ENCODE data around the gene CLPTM1L. TPM values are rescaled to one million over a fixed set of nuclear protein-coding genes. Genes with fewer than 3 reads are reported as not detected.

Gene CLPTM1L
- total RNA-seq, 2 donors from 2014 or later: 117 to 155 TPM

DNA sequence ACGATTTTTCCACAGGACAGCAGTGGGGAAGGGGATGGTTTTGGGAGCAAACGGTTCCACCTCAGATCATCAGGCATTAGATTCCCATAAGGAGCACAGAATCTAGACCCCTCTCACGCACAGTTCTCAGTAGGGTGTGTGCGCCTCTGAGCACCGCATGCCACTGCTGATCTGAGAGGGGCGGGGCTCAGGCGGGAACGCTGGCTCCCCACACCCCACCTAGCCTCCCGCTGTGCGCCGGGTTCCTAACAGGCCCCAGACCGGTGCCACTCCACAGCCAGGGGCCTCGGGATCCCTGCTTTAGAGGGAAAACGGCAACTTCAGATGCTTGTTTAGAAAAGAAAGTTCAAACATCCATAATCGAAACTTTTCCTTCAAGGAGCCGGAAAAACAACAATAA lies 70.4 kb downstream of the CLPTM1L start:
- TF ChIP-seq, protein P1, sequence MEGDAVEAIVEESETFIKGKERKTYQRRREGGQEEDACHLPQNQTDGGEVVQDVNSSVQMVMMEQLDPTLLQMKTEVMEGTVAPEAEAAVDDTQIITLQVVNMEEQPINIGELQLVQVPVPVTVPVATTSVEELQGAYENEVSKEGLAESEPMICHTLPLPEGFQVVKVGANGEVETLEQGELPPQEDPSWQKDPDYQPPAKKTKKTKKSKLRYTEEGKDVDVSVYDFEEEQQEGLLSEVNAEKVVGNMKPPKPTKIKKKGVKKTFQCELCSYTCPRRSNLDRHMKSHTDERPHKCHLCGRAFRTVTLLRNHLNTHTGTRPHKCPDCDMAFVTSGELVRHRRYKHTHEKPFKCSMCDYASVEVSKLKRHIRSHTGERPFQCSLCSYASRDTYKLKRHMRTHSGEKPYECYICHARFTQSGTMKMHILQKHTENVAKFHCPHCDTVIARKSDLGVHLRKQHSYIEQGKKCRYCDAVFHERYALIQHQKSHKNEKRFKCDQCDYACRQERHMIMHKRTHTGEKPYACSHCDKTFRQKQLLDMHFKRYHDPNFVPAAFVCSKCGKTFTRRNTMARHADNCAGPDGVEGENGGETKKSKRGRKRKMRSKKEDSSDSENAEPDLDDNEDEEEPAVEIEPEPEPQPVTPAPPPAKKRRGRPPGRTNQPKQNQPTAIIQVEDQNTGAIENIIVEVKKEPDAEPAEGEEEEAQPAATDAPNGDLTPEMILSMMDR (IDR thresholded peaks at IDR 0.05): no peak
- no peak overlapping the region for H3K27ac ChIP-seq
- H3K4me1 ChIP-seq (ENCODE audit: control insufficient read depth in 1 of 2, low read depth in 2 of 2): no peaks in the 10 kb centered on the region
- DNase-seq (ENCODE audit: low spot score) (no peak), ATAC-seq (ENCODE audit: insufficient number of reproducible peaks, low FRiP score, low read depth) (no peak)
- H3K27me3 ChIP-seq (replicated peaks; ENCODE audit: insufficient read depth): no peaks in the 10 kb centered on the region
- H3K36me3 ChIP-seq: no peaks in the 10 kb centered on the region
- no peak overlapping the region for H3K4me3 ChIP-seq
- no peaks in the 10 kb centered on the region for H3K9me3 ChIP-seq

- Histone ChIP-seq H3K36me3 (no peaks in the 10 kb centered on the region), H3K4me3 (no peak overlapping the region), H3K27me3 (replicated peaks; ENCODE audit: insufficient read depth) (no peaks in the 10 kb centered on the region), H3K27ac (no peak overlapping the region), H3K9me3 (no peaks in the 10 kb centered on the region), H3K4me1 (ENCODE audit: control insufficient read depth in 1 of 2, low read depth in 2 of 2) (no peaks in the 10 kb centered on the region)
- TF ChIP-seq, protein P1 (IDR thresholded peaks at IDR 0.05): no peak
- DNase-seq (ENCODE audit: low spot score) (no peak), ATAC-seq (ENCODE audit: insufficient number of reproducible peaks, low FRiP score, low read depth) (no peak)
Measured at GRCh38 chr5:1273745-1274144, 71.2 kb downstream of the CLPTM1L start.

- H3K4me1 ChIP-seq (ENCODE audit: control insufficient read depth in 1 of 2, low read depth in 2 of 2): no peaks in the 10 kb centered on the region
- no peak for ATAC-seq (ENCODE audit: insufficient number of reproducible peaks, low FRiP score, low read depth)
Measured at GRCh38 chr5:1272201-1272600, 72.7 kb downstream of the CLPTM1L start.

DNA sequence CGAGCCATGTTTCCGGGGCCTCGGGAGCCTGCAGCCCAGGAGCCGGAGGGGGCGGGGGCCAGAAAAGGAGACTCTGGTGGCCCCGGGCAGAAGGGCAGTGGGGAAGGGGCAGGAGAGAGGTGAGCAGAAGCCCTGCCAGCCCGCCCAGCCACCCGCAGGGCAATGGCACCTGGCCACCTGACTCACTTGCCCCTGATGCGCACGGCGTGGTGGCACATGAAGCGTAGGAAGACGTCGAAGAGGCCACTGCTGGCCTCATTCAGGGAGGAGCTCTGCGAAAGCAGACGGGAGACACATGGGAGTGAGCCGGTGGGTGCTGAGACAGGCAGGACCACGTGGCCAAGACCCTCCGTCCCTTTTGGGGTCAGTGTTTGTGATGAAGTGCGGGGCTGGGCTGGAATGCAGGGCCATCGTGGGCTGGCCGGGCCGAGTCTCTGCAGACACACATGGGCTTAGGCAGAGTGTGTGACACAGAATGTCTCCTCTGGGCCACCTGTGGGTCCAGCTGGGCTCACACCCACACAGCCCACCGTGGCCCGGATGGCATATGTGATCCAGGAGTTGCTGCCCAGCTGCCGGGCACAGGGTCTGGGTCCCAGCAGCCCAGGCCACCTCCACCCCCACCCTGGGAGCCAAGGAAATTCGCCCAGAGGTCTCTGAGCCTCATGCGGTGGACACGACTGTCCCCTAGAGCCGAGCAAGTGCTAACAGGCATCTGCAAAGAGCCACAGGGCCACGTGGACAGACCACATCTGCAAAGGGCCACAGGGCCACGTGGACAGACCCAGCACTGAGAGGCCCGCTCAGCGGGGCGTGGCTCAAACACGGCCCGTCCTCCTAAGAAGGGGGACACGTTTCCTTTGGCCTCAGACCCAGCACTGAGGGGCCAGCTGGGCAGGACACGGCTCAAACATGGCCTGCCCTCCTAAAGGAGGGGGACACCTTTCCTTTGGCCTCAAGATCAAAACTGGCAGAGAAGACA lies 73.7 kb downstream of the CLPTM1L start:
- ATAC-seq (ENCODE audit: insufficient number of reproducible peaks, low FRiP score, low read depth) (no peak), DNase-seq (ENCODE audit: low spot score) (no peak)
- Histone ChIP-seq H3K4me1 (ENCODE audit: control insufficient read depth in 1 of 2, low read depth in 2 of 2) (no peaks in the 10 kb centered on the region), H3K9me3 (no peaks in the 10 kb centered on the region), H3K36me3 (no peaks in the 10 kb centered on the region), H3K4me3 (no peak overlapping the region), H3K27me3 (replicated peaks; ENCODE audit: insufficient read depth) (no peaks in the 10 kb centered on the region), H3K27ac (no peak overlapping the region)
- TF ChIP-seq, protein P1 (IDR thresholded peaks at IDR 0.05): no peak

More at GRCh38 chr5:1272201-1272600, 72.7 kb downstream of the CLPTM1L start:
- TF ChIP-seq, protein P1 (IDR thresholded peaks at IDR 0.05): no peak
- H3K27ac ChIP-seq: no peak overlapping the region
- no peak overlapping the region for H3K4me3 ChIP-seq
- H3K27me3 ChIP-seq (replicated peaks; ENCODE audit: insufficient read depth): no peaks in the 10 kb centered on the region
- H3K9me3 ChIP-seq: no peaks in the 10 kb centered on the region
- DNase-seq (ENCODE audit: low spot score): no peak
- H3K36me3 ChIP-seq: no peaks in the 10 kb centered on the region

DNA sequence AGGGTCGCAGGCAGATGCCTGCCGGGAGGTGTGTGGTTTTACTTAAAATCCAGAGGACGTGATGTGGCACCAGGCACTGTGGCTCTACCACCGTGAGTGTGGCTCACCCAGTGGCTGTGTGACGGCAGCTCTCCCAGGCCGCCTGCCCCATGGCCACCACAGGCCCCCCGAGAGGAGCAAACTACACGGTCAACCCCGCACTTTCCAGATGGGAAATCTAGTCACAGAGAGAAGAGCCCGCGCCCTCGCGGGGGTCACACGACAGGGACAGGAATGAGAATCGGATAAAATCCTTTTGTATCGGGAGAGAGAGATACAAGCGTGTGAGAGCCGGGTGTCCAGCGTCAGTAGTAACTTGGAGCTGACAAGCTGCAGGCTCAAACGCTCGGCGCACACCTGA lies 74.5 kb downstream of the CLPTM1L start:
- Histone ChIP-seq H3K36me3 (no peaks in the 10 kb centered on the region), H3K4me1 (ENCODE audit: control insufficient read depth in 1 of 2, low read depth in 2 of 2) (no peaks in the 10 kb centered on the region), H3K9me3 (no peaks in the 10 kb centered on the region), H3K27ac (no peak overlapping the region), H3K27me3 (replicated peaks; ENCODE audit: insufficient read depth) (no peaks in the 10 kb centered on the region), H3K4me3 (no peak overlapping the region)
- ATAC-seq (ENCODE audit: insufficient number of reproducible peaks, low FRiP score, low read depth): no peak
- TF ChIP-seq, protein P1 (IDR thresholded peaks at IDR 0.05): no peak
- no peak for DNase-seq (ENCODE audit: low spot score)
